ENCODE data around the gene SALL1. TPM values are rescaled to one million over a fixed set of nuclear protein-coding genes. Genes with fewer than 3 reads are reported as not detected.

SALL1 gene
- total and polyA plus RNA-seq, 5 donors from 2014 or later, result not detected

- Histone ChIP-seq H3K27me3 (ENCODE audit: control insufficient read depth, insufficient read depth, low read length) (peaks cover 25% of the 10 kb centered on the region), H3K36me3 (ENCODE audit: control insufficient read depth, insufficient read depth, low read length) (no peaks in the 10 kb centered on the region), H3K27ac (ENCODE audit: insufficient read depth, low read length, poor library complexity, severe bottlenecking) (no peak overlapping the region), H3K4me3 (ENCODE audit: low read depth, low read length) (no peak overlapping the region), H3K9me3 (ENCODE audit: control insufficient read depth in 2 of 2, low read length in 2 of 2) (no peaks in the 10 kb centered on the region), H3K4me1 (ENCODE audit: control insufficient read depth, insufficient read depth, low read length, poor library complexity, severe bottlenecking) (no peaks in the 10 kb centered on the region)
- peaks cover 0 to 11% (median 0%) of the 10 kb centered on the region in 7 donors for H3K9me3 Mint-ChIP-seq
- no peaks in the 10 kb centered on the region for H3K4me1 Mint-ChIP-seq
- no peaks in the 10 kb centered on the region for H3K36me3 Mint-ChIP-seq
- DNase-seq, result no peak
- H3K27ac Mint-ChIP-seq, result no peak overlapping the region
- no peak for ATAC-seq (ENCODE audit: low read depth in 2 of 2)
- no peak overlapping the region for H3K4me3 Mint-ChIP-seq
- H3K27me3 Mint-ChIP-seq, result peaks cover 32% of the 10 kb centered on the region
Measured at GRCh38 chr16:51144203-51144602, 6.9 kb downstream of the SALL1 start.

- H3K4me3 Mint-ChIP-seq, result no peak overlapping the region
- H3K9me3 Mint-ChIP-seq, result peaks cover 0 to 8% (median 0%) of the 10 kb centered on the region in 7 donors
- no peaks in the 10 kb centered on the region for H3K4me1 Mint-ChIP-seq
- H3K4me1 ChIP-seq (ENCODE audit: control insufficient read depth, insufficient read depth, low read length, poor library complexity, severe bottlenecking), result no peaks in the 10 kb centered on the region
- no peaks in the 10 kb centered on the region for H3K9me3 ChIP-seq (ENCODE audit: control insufficient read depth in 2 of 2, low read length in 2 of 2)
- H3K27me3 ChIP-seq (ENCODE audit: control insufficient read depth, insufficient read depth, low read length), result peaks cover 22% of the 10 kb centered on the region
- no peak overlapping the region for H3K27ac ChIP-seq (ENCODE audit: insufficient read depth, low read length, poor library complexity, severe bottlenecking)
- no peaks in the 10 kb centered on the region for H3K36me3 ChIP-seq (ENCODE audit: control insufficient read depth, insufficient read depth, low read length)
- H3K4me3 ChIP-seq (ENCODE audit: low read depth, low read length), result no peak overlapping the region
- DNase-seq (no peak), ATAC-seq (ENCODE audit: low read depth in 2 of 2) (no peak)
- no peaks in the 10 kb centered on the region for H3K36me3 Mint-ChIP-seq
- no peak overlapping the region for H3K27ac Mint-ChIP-seq
- H3K27me3 Mint-ChIP-seq, result peaks cover 24% of the 10 kb centered on the region
Measured at GRCh38 chr16:51143196-51143977, 7.7 kb downstream of the SALL1 start.

GRCh38 chr16:51141541-51141940 lies 9.5 kb downstream of the SALL1 start:
- no peak overlapping the region for H3K4me3 ChIP-seq (ENCODE audit: low read depth, low read length)
- H3K36me3 ChIP-seq (ENCODE audit: control insufficient read depth, insufficient read depth, low read length), result no peaks in the 10 kb centered on the region
- Mint-ChIP-seq H3K9me3 (peaks cover 0 to 4% (median 0%) of the 10 kb centered on the region in 7 donors), H3K27ac (no peak overlapping the region), H3K27me3 (peaks cover 10% of the 10 kb centered on the region), H3K4me3 (no peak overlapping the region), H3K36me3 (no peaks in the 10 kb centered on the region), H3K4me1 (no peaks in the 10 kb centered on the region)
- peaks cover 8% of the 10 kb centered on the region for H3K27me3 ChIP-seq (ENCODE audit: control insufficient read depth, insufficient read depth, low read length)
- no peaks in the 10 kb centered on the region for H3K4me1 ChIP-seq (ENCODE audit: control insufficient read depth, insufficient read depth, low read length, poor library complexity, severe bottlenecking)
- ATAC-seq (ENCODE audit: low read depth in 2 of 2) (no peak), DNase-seq (no peak)
- H3K27ac ChIP-seq (ENCODE audit: insufficient read depth, low read length, poor library complexity, severe bottlenecking), result no peak overlapping the region
- H3K9me3 ChIP-seq (ENCODE audit: control insufficient read depth in 2 of 2, low read length in 2 of 2), result no peaks in the 10 kb centered on the region

GRCh38 chr16:51141106-51141505 lies 10.0 kb downstream of the SALL1 start:
- Histone ChIP-seq H3K4me3 (ENCODE audit: low read depth, low read length) (no peak overlapping the region), H3K4me1 (ENCODE audit: control insufficient read depth, insufficient read depth, low read length, poor library complexity, severe bottlenecking) (no peaks in the 10 kb centered on the region), H3K36me3 (ENCODE audit: control insufficient read depth, insufficient read depth, low read length) (no peaks in the 10 kb centered on the region), H3K27ac (ENCODE audit: insufficient read depth, low read length, poor library complexity, severe bottlenecking) (no peak overlapping the region), H3K27me3 (ENCODE audit: control insufficient read depth, insufficient read depth, low read length) (peaks cover 3% of the 10 kb centered on the region), H3K9me3 (ENCODE audit: control insufficient read depth in 2 of 2, low read length in 2 of 2) (no peaks in the 10 kb centered on the region)
- Mint-ChIP-seq H3K27me3 (peaks cover 6% of the 10 kb centered on the region), H3K36me3 (no peaks in the 10 kb centered on the region), H3K9me3 (peaks cover 0 to 2% (median 0%) of the 10 kb centered on the region in 7 donors), H3K4me3 (no peak overlapping the region), H3K4me1 (no peaks in the 10 kb centered on the region), H3K27ac (no peak overlapping the region)
- no peak for DNase-seq
- no peak for ATAC-seq (ENCODE audit: low read depth in 2 of 2)

GRCh38 chr16:51140112-51140511 lies 11.0 kb downstream of the SALL1 start:
- DNase-seq, result no peak
- Histone ChIP-seq H3K27me3 (ENCODE audit: control insufficient read depth, insufficient read depth, low read length) (peaks cover 2% of the 10 kb centered on the region), H3K4me1 (ENCODE audit: control insufficient read depth, insufficient read depth, low read length, poor library complexity, severe bottlenecking) (no peaks in the 10 kb centered on the region), H3K9me3 (ENCODE audit: control insufficient read depth in 2 of 2, low read length in 2 of 2) (no peaks in the 10 kb centered on the region), H3K4me3 (ENCODE audit: low read depth, low read length) (no peak overlapping the region), H3K27ac (ENCODE audit: insufficient read depth, low read length, poor library complexity, severe bottlenecking) (no peak overlapping the region), H3K36me3 (ENCODE audit: control insufficient read depth, insufficient read depth, low read length) (no peaks in the 10 kb centered on the region)
- Mint-ChIP-seq H3K27ac (no peak overlapping the region), H3K4me3 (no peak overlapping the region), H3K4me1 (no peaks in the 10 kb centered on the region), H3K27me3 (peaks cover 11% of the 10 kb centered on the region), H3K36me3 (no peaks in the 10 kb centered on the region), H3K9me3 (peaks cover 0 to 3% (median 0%) of the 10 kb centered on the region in 7 donors)
- no peak for ATAC-seq (ENCODE audit: low read depth in 2 of 2)

GRCh38 chr16:51139568-51139967 lies 11.5 kb downstream of the SALL1 start:
- H3K9me3 ChIP-seq (ENCODE audit: control insufficient read depth in 2 of 2, low read length in 2 of 2), result no peaks in the 10 kb centered on the region
- H3K4me1 ChIP-seq (ENCODE audit: control insufficient read depth, insufficient read depth, low read length, poor library complexity, severe bottlenecking), result no peaks in the 10 kb centered on the region
- no peak overlapping the region for H3K4me3 Mint-ChIP-seq
- H3K4me1 Mint-ChIP-seq, result no peaks in the 10 kb centered on the region
- H3K27me3 Mint-ChIP-seq, result peaks cover 13% of the 10 kb centered on the region
- H3K36me3 ChIP-seq (ENCODE audit: control insufficient read depth, insufficient read depth, low read length), result no peaks in the 10 kb centered on the region
- no peaks in the 10 kb centered on the region for H3K36me3 Mint-ChIP-seq
- no peak overlapping the region for H3K4me3 ChIP-seq (ENCODE audit: low read depth, low read length)
- H3K27ac Mint-ChIP-seq, result no peak overlapping the region
- no peak overlapping the region for H3K27ac ChIP-seq (ENCODE audit: insufficient read depth, low read length, poor library complexity, severe bottlenecking)
- no peak for DNase-seq
- no peak for ATAC-seq (ENCODE audit: low read depth in 2 of 2)
- H3K9me3 Mint-ChIP-seq, result peaks cover 0 to 3% (median 0%) of the 10 kb centered on the region in 7 donors
- H3K27me3 ChIP-seq (ENCODE audit: control insufficient read depth, insufficient read depth, low read length), result peaks cover 2% of the 10 kb centered on the region

GRCh38 chr16:51138178-51138577 lies 12.9 kb downstream of the SALL1 start:
- Histone ChIP-seq H3K27ac (ENCODE audit: insufficient read depth, low read length, poor library complexity, severe bottlenecking) (no peak overlapping the region), H3K27me3 (ENCODE audit: control insufficient read depth, insufficient read depth, low read length) (peaks cover 3% of the 10 kb centered on the region), H3K9me3 (ENCODE audit: control insufficient read depth in 2 of 2, low read length in 2 of 2) (no peaks in the 10 kb centered on the region), H3K4me3 (ENCODE audit: low read depth, low read length) (no peak overlapping the region), H3K4me1 (ENCODE audit: control insufficient read depth, insufficient read depth, low read length, poor library complexity, severe bottlenecking) (no peaks in the 10 kb centered on the region), H3K36me3 (ENCODE audit: control insufficient read depth, insufficient read depth, low read length) (no peaks in the 10 kb centered on the region)
- Mint-ChIP-seq H3K27ac (no peak overlapping the region), H3K4me1 (no peaks in the 10 kb centered on the region), H3K9me3 (peaks cover 0 to 3% (median 0%) of the 10 kb centered on the region in 7 donors), H3K27me3 (peaks cover 21% of the 10 kb centered on the region), H3K4me3 (no peak overlapping the region), H3K36me3 (no peaks in the 10 kb centered on the region)
- ATAC-seq (ENCODE audit: low read depth in 2 of 2), result no peak
- DNase-seq, result no peak

GRCh38 chr16:51137097-51137496 lies 14.0 kb downstream of the SALL1 start:
- H3K4me1 Mint-ChIP-seq, result no peaks in the 10 kb centered on the region
- Histone ChIP-seq H3K4me1 (ENCODE audit: control insufficient read depth, insufficient read depth, low read length, poor library complexity, severe bottlenecking) (no peaks in the 10 kb centered on the region), H3K4me3 (ENCODE audit: low read depth, low read length) (no peak overlapping the region), H3K36me3 (ENCODE audit: control insufficient read depth, insufficient read depth, low read length) (no peaks in the 10 kb centered on the region), H3K27ac (ENCODE audit: insufficient read depth, low read length, poor library complexity, severe bottlenecking) (no peak overlapping the region), H3K27me3 (ENCODE audit: control insufficient read depth, insufficient read depth, low read length) (peaks cover 6% of the 10 kb centered on the region), H3K9me3 (ENCODE audit: control insufficient read depth in 2 of 2, low read length in 2 of 2) (no peaks in the 10 kb centered on the region)
- no peak overlapping the region for H3K4me3 Mint-ChIP-seq
- ATAC-seq (ENCODE audit: low read depth in 2 of 2) (no peak), DNase-seq (no peak)
- H3K36me3 Mint-ChIP-seq, result no peaks in the 10 kb centered on the region
- peaks cover 0 to 3% (median 0%) of the 10 kb centered on the region in 7 donors for H3K9me3 Mint-ChIP-seq
- H3K27me3 Mint-ChIP-seq, result peaks cover 25% of the 10 kb centered on the region
- H3K27ac Mint-ChIP-seq, result peak overlapping the region in 1 of 3 donors; percentile 43
